ENCODE results near the gene ARHGAP10.

ARHGAP10 gene

DNA sequence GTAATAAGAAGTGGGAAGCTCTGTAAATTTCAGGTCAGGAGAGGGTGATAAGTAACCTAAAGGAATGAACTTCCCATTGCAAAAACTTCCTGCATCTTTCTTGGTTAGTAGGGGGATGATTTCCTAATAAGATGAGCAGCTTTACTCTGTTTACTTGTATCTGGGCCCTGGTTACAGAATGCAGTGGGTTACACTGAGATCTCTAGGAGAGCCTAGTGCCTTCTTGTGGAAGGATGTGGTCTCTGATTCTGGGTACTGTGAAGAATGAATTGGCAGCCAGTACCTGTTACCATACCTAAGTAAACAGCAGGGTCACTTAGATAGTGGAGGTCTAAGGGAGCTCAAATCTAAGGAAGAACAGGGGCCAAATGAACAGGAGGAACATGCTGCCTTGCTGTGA is 320.6 kb downstream of the ARHGAP10 start:
- DNase-seq: peak in 2 of 4 experiments; percentile 3 to 5

DNA sequence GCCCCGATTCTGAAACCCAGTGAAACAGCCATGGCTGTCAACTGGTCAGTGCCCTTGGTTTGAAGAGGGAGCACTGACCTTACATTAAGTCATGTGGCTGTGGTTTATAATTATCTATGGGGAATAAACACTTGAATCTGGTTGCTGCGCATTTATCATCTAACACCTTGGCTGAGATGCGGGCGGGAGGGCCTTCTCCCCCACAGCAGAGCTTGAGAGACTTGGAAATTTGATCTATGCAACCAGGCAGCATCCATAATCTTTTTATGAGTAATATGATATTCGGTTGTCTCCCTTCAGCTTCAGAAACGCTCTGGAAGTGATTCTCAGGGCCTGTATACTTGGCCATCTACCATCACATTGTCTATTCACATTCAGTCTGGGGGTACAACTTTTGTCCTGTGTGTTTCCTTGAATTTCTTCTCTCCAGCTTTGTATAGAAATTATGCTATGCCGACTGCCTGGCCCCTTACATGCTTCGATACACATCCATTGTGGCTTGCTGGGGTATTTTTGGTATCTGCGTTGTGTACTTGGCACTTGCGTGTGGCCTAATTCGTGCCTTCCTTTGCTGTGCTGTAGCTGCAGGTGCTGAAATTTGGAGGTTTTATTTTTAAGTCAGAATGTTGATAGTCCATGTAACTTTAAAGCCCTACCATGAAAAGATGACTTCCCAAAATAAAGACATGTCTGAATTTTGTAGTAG is 321.6 kb downstream of the ARHGAP10 start:
- DNase-seq: no peak

DNA sequence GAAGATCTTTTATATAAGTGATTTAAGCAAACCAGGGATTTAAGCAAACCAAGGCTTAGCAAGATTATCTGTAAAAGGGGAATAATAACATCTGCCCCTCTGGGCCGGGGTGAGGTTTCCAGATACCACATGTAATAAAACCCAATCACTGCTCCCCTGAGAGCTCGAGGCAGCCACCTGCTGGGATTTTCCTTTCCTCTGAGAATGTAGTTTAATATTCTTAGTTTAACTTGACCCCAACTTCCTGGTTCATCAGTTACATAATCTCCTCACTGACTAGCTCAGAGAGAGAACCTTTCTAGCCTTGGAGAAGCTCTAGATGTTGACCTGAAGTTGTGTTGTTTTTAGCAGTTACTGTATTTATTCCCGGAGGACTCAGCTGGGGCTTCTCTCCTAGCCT is 322.4 kb downstream of the ARHGAP10 start:
- no peak for DNase-seq

DNA sequence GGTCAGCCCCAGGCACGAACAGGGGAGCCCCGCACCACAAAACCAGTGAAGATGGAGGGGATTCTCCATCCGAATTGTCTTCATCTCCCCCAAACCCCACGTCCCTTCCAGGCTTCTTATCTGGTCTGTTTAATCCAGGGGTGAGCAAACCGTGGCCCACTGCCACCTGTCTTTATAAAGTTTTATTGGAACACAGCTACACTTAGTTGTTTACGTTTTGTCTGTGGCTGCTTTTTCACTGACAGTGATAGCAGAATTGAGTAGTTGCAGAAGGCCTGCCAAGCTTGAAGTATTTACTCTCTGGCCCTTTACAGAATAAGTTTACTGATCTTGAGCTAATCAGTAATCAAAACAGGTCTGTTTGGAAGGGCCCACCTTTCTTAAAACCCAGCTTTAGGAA is 324.0 kb downstream of the ARHGAP10 start:
- DNase-seq: no peak

DNA sequence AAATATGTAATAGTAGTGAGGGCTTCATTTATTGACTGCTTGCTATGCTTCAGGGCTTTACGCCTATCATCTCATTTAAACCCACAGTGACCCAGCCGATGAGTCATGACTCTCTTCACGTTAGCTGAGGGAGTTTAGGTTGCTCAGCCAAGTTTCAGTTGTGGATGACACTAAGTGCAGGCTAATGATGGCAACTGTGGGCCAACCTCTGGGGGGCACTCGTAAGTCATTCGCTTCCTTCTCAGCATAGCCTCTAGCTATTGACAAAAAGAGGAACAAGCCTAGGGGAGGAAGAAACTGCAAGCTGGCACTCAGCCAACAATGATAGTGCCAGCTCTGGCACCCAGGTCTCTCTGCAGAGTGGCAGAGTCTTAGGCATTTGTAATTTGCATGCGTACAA is 325.0 kb downstream of the ARHGAP10 start:
- DNase-seq: peak; percentile 20 to 38 (median 24)

DNA sequence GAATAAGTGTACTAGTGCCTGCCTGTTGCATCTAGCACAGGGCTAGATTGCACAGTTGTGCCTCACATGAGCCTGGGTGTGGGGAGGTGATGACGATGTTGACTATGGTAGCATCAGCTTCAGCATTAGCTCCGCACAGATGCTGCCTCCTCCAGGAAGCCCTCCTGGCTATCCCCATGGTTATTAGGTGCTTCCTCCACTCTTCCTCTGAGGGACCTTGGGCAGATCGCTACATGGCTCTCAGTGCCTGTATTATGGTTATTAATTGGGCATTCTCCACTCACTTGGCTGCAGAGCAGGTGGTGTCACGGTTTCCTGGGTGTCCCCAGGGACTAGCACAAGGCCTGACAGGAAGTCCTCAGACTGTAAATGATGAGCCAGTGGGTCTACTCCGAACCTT is 325.6 kb downstream of the ARHGAP10 start:
- no peak for DNase-seq

DNA sequence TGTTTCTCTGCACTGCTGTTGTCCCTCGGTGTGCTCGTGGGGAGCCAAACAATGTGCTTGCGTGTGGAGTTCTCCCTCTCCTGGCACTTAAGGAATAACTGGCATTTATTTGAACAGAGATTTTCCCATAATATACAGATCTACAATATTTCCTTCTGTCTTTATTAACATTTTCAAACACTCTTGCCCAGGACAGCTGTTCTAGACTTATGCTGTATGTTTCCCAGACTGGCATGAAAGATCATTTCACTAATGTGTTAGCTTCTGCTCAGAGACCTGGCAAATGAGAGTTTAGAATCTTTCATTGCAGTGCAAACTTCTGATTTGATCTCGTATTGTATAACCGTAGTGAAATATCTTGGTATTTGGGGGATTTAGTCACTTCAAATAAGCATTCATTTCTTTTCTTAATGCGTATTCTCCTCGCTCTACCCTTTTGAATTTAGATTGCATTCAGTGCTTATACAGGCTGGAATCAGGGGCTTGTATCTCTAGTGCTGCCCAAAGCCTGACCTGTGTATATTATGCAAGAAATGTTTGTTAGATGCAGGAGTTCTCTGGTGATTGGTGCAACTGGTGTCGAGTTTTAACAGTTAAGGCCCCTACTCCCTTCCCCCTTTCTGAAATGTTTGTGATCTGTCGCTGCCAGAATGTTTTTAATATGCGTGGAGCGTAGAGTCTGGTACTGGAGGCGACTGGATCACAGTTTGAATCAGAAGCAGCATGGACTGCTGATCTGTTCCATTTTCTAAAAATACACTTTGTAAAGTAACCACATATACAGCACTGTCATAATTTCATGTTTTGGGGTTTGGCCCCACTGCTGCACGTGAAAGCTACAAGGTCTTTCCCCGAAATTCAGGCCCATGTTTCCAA is 326.3 kb downstream of the ARHGAP10 start:
- DNase-seq: no peak

DNA sequence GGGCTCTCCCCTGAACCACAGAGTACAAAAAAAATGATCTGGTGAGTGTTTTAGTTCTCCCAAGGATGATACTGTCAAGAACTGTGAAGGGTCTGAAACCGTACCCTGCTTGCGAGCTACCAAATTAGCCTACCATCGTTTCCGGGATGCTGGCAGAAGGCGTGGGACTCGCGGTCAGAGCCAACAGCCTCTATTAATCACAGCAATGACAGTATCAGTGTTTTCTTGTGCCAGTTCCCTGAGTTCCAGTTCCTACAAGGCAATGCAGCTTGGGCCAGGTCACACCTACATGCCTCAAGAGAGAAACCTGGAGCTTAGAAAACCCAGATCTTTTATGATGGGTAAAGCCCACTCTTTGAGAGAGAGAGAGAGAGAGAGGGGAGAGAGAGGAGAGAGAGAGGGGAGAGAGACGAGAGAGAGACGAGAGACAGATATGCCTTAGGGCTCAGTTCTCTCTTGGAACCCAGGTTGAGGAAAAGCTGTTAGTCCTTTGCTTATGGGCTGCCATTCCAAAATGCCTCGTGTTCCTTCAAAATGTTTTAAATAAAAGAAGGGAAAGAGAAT is 327.8 kb downstream of the ARHGAP10 start:
- DNase-seq: no peak

DNA sequence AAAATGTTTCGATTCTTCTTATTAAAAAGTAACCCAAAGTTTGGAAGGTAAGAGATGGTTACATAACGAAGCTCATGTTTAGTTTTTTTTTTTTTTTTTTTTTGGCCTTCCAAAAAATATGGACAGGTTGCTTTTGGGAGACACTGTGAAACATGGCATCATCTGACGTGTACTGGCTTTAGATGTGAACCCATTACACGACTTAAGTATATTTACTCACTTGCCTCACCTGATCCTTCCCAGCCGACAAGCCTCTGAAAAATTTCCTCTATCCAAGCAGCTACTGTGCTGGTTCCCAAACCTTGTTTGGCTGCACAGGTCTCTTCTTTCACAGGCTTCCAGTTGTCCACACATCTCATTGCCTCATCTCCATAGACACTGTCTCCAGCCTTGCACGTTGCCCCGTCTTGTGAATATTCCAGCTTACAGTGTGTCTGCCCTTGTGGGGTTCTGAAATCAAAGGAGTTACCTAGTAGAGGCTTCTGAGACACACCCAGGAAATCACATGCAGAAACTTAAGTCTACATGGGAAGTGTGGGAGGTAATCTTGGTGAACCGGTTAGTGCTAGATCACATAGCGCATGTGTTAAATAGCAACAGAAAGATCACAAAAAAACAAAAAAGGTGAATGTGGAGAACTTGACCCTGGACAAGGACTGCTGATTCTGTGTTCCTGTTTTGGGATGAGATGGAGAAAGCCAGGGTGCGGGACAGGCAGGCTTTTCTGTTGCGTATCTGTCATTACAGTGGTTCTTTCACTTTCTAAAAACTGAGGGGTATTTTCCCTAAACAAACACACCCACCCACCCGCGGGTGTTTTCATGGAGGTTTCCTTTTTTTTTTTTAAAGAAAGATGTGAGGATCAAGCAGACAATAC is 328.6 kb downstream of the ARHGAP10 start:
- no peak for DNase-seq

DNA sequence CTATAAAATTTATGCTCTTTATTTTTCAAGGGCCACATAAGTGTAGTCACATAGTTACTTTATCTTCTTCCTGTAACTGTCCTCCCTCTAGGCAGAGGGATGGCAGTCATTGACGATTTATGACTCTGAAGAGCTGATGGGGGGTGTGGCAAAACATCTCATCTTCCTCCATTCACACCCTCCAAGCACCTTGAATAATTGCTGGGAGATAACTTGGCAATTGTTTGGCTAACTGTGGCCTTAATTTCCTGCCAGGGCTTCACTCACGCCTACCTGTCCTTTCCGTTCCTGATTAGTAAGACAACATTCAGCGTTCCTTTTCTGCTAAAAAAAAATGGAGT is 329.2 kb downstream of the ARHGAP10 start:
- no peak for DNase-seq

DNA sequence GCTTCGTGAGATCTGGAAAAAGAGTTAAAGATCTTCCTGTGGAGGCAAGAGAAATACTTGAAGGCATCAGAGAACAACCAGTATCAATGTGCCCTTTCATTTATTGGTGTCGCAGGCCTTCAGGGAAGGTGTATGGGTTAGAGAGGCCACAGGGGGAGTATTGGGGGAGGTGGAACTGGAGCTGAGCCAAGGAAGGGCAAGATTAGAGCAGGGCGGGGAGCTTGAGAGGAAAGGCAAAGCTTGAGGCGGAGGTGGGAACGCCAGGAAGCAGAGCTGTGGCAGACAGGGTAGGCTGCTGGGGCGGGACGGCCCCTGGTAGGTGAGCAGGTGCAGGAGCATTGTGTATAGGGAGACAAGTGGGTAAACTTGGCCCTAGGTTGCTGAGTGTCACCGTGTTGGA is 329.9 kb downstream of the ARHGAP10 start:
- no peak for DNase-seq

DNA sequence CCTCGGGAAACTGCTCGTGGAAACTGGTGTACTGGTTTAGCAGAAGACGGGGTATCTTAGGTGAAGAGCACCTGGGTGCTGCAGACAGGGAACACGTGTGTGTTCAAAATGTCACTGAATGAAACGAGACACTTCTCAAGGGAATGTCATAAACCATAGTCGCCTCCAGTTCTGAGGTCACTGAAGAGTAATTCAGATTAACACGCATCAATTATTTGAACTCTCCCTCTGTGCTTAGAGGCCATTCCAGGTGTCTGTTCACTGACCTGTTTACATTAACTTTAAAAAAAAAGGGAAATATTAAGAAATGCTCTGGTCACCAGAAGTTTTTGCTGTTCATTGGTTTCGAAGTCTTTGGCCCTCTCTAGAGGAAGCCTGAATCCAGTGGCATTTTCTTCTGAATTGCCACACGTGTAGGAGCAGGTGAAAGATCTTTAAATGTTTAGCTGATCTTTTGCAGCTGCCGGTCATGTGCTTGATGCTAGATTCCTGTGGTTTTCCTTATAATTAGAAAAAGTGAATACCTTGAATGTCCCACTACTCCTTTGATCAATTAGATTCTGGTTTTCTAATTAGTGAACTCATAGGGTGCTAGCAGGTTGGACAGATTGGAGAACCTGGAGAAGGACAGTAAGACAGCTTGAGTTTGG is 330.5 kb downstream of the ARHGAP10 start:
- no peak for DNase-seq

DNA sequence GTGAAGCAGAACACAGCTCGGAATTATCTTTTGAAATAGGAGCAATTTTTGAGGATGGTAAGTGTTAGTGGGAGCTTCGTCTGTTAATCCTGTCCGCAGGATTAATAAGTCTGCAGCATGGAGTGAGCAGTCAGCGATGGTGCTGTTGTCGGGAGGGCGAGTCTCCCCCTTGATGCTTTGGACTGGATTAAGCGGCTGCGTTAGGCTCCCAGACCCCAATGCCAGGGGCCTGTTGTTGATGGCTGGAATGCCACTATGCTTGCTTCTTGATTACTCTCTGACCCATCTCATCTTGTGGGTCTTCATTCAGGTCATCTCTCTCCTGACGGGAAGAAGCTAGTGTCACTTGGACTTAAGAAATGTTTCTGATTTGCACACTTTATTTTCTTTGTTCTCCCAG is 332.6 kb downstream of the ARHGAP10 start:
- no peak for DNase-seq

DNA sequence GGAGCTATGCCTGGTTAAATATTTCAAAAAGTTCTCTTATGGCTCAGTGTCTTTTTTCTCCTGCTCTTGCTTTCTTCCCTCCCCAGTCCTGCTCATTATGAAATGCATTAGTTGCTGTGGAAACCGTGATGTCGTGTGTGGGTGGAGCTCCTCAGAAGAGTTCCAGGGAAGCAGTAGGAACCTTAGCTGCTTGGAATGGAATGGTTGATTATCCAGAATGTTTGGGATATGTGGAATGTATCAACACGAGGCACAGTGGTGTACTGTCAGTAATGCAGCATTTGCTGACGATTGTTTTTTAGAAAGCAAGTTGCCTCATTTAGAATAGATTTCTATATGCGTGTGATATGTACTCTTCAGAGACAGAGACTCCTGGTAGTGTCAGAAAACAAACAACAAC is 333.2 kb downstream of the ARHGAP10 start:
- DNase-seq: no peak

DNA sequence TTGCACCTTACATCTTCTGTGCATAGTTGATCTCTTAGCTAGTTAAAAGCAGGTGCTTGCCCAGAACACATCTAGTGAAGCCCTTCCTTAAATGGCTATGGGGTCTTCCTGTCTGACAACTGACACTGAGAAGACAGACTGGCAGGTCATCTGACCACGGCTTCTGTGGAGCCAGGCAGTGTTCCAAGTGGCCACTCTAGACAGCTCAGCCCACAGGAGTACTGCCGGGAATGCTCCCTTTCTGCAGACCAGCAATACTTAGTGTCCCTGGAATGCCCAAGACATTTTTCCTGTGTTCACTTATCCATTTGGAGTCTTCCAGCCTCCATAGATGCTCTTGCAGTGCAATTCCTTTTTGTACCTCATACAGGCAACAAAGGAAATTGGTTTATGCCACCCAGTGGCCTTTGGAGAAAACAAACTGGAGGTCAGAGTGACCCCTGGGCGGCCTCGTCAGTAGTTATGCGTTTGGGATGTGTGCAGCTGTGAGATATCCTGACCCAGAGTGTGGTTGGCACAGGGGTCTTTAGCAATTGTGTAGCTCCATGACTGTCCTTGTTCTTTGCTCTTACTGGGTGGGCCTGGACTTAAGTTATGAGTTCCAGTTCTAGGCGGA is 335.5 kb downstream of the ARHGAP10 start:
- no peak for DNase-seq

DNA sequence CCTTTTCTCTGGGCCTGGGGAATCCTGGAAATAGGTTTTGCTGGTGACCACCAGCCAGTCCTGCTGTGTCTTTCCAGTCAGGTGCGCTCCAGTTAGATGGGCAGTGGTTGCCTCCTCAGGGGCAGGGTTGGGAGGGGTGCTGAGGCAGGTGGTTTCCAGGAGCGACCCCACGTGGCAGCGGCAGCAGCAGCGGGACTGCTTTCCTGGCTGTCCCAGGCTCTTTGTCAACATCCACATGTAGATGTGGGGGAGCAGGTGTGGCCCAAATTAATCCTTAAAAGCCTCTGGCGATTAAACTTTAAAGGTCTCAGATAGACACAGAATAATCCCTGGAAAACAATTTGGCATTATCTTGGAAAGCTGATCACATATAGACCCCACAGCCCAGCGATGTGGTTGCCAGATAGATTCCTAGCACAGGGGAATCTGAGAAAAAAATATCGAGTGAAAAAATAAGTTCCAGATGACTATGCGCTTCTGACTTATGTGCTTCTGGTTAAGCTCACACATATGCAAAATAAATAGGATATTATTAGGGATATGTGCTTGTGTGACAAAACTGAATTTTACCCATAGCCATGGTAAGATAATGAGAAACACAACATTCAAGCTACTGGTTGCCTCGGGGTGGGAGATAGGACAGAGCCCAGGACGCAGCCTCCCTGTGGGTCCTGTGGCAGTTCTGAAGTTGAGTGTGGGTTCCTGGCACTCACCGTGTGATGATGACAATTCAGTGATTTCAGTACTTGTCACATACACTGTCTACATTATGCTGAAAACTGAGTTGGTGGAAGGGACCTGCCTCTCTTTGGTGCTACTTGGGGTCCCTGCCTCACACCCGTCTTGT is 336.4 kb downstream of the ARHGAP10 start:
- no peak for DNase-seq

DNA sequence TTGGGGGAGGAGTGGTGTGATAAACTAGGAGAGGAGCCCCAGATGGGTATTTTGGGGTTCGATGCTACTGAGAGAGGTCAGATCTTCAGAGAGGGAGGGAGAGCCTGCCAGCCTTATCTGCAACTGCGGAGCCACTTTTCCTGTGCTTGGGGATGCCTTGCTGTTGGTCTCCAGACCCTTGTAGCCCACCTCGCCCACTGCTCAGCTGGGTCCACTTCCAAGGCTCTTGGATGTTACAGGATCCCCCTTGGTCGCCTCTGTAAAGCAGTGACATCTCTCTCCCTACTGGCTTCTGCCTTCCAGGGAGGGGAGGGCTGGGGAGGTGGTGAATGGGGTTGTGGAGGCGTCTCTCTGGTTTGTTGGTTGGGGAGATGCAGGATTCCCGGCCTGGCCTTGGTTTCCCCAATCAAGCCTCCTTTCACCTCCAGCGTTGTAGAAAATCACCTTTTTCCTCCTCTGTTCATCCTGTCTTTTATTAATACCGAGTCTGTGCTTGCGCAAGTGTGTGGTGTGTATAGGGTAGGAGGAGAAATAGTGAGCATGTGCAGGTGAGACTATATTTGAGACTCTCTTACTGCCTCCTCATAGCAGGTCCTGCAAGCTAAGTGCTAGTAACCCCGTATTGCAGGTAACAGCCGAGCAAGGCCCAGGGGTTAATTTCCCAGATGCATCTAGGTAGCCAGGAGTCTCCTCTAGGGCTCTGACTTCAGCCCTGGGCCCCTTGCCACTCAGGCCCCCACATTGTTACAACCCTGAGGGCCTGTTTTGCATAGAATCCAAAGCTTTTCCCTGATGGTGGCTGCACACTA is 337.4 kb downstream of the ARHGAP10 start:
- DNase-seq: no peak

DNA sequence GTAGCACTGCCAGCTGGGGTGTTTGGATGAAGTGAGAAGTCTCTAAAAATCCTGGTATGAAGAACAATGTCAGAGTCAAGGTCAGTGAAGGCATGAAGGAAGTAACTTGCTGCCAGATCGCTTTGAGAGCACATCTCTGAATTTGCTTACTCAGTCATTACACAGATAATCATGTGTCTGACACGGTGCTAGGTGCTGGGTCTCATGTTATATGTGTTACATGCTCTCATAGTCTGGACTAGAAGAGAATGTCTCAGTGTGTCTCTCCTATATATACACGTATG is 337.9 kb downstream of the ARHGAP10 start:
- DNase-seq: no peak

DNA sequence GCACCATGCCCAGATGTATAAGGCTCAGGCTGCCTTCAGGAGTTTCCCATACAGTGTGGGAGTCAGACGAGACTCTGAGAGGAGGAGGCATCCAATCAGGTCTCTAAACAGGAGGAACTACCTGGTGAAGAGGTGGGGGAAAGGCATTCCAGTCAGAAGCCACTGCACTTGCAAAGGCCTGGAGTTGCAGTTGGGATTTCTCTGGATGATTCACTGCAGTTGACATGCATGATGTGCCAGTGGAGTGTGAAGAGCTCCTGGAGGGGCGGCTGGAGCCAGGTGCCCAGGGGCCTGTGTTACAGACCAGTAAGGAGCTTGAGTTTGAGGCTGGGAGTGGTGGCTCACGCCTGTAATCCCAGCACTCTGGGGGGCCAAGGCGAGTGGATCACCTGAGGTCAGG is 339.1 kb downstream of the ARHGAP10 start:
- DNase-seq: no peak

DNA sequence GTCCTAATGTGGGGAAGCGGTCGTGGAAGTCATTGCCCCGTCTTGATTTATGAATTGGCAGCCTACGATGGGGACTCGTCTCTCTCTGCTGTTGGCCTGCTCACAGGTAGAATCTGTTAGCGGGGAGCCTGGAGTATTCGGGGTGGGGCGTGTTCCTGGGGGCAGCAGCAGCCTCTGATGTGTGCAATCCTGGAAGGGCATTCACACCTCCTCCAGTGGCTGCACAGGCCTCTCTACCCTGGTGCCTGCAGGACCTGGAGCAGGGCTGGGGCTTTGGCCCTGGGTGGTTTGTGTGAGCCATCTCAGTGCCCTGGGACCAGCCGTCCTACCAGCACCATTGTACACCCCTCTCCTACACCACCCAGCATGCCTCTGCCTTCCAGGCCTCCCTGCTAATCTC is 340.9 kb downstream of the ARHGAP10 start:
- DNase-seq: no peak

DNA sequence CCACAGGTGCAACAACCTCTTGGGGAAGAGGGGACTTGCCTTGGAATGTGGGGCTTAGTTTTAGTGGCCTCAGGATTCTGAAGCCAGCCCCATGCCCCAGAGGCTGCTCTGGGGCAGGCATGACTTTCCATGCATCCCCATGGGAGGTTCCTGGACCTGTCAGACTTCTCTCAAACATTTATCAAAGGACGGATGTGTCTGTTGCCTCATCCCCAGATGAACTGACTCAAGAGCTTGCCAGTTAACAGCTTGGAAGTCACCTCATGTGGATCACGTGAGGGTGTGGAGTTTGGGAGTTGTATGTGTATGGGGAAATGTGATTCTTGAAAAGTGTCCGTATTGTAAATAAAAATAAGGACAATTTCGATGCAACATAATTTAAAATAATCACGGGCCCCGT is 341.5 kb downstream of the ARHGAP10 start:
- DNase-seq: no peak
